SK-N-SH treated with all-trans-retinoic acid at 6 μM for 48 hours (cell line): ENCODE data around the gene REN.

Experiments
- BACH2 ChIP-seq: fragments of 250-450 bp; sonication (Bioruptor Pico); IDR thresholded peaks from 2 replicates; pipeline ENCODE4 v1.9.0; 2021; ENCODE audit warnings: mild to moderate bottlenecking, borderline replicate concordance
- GLIS3 ChIP-seq: fragments of 250-450 bp; sonication (Bioruptor Pico); IDR thresholded peaks from 2 replicates; pipeline ENCODE4 v1.5.0; 2020; ENCODE audit warnings: mild to moderate bottlenecking, moderate library complexity
- OSR1 ChIP-seq: fragments of 250-450 bp; sonication (Bioruptor Pico); IDR thresholded peaks from 2 replicates; pipeline ENCODE4 v1.8.0; 2022; ENCODE audit warnings: moderate library complexity, mild to moderate bottlenecking, inconsistent platforms
- PATZ1 ChIP-seq: fragments of 250-450 bp; sonication (Bioruptor Pico); IDR thresholded peaks from 2 replicates; pipeline ENCODE4 v1.8.0; 2020; ENCODE audit warnings: mild to moderate bottlenecking, moderate library complexity, borderline replicate concordance
- RARB ChIP-seq: fragments of 250-450 bp; sonication (Bioruptor Pico); IDR thresholded peaks from 2 replicates; pipeline ENCODE4 v1.8.0; 2021; ENCODE audit warnings: mild to moderate bottlenecking, moderate library complexity
- SNAI2 ChIP-seq: fragments of 250-450 bp; sonication (Bioruptor Pico); IDR thresholded peaks from 2 replicates; pipeline ENCODE4 v1.5.0; 2020; ENCODE audit warnings: mild to moderate bottlenecking, moderate library complexity
- ZFP3 ChIP-seq: fragments of 250-450 bp; sonication (Bioruptor Pico); IDR thresholded peaks from 2 replicates; pipeline ENCODE4 v1.5.0; 2020; ENCODE audit warnings: mild to moderate bottlenecking, moderate library complexity
- ZFP30 ChIP-seq: fragments of 450-650 bp; formaldehyde crosslinking; IDR thresholded peaks from 2 replicates; pipeline ENCODE4 v1.5.0; 2022; ENCODE audit warnings: mild to moderate bottlenecking, moderate library complexity

GRCh38 chr1:204171751-204172178 lies 5.6 kb upstream of the REN start:
- TF ChIP-seq ZFP30 (CRISPR knock-in tag) (no peak), ZFP3 (CRISPR knock-in tag) (no peak), GLIS3 (no peak), PATZ1 (CRISPR knock-in tag) (no peak), SNAI2 (no peak), OSR1 (CRISPR knock-in tag) (peak; percentile 96), BACH2 (no peak), RARB (no peak)
